Stimulated activated CD4-positive, alpha-beta T cell treated with anti-CD3 and anti-CD28 coated beads, Interleukin-1b, Interleukin-23, amount 100 ng/mL, for 1 hour (primary cell): Measurements from ENCODE around the gene PEAK1.

Experiments
- DNase-seq, 2 donors: peaks; one replicate each; pipeline ENCODE4 v3.0.0-alpha.2; 2020; ENCODE audit warnings: low read depth in 2 of 2

PEAK1 gene

GRCh38 chr15:77097248-77097721 is 322.6 kb downstream of the PEAK1 start:
- no peak for DNase-seq

DNA sequence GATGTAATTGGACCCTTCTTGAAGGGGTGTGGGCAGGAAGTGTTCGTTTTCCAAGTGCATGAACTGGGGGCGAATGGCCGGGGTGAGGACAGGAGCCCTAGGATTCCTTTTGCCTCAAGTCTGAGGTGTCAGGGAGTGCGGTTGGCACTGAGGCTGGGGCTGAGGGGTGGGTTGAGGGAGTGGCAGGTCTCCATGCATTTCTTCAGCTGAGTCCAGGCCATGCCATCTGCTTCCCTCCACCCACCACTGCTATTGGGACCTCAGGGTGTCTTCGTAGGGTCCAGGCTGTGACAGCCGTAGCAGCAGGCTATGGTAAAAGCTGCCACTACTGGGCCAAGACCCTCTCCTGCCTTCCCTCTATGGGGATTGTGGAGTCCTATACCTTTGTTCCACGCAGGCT is 323.4 kb downstream of the PEAK1 start:
- no peak for DNase-seq

GRCh38 chr15:77096138-77096537 is 323.8 kb downstream of the PEAK1 start:
- no peak for DNase-seq

- no peak for DNase-seq
Observed at GRCh38 chr15:77094397-77095030, 325.4 kb downstream of the PEAK1 start.

GRCh38 chr15:77093436-77093835 is 326.5 kb downstream of the PEAK1 start:
- no peak for DNase-seq

GRCh38 chr15:77091097-77091496 is 328.8 kb downstream of the PEAK1 start:
- no peak for DNase-seq

GRCh38 chr15:77087213-77087612 is 332.7 kb downstream of the PEAK1 start:
- no peak for DNase-seq

DNA sequence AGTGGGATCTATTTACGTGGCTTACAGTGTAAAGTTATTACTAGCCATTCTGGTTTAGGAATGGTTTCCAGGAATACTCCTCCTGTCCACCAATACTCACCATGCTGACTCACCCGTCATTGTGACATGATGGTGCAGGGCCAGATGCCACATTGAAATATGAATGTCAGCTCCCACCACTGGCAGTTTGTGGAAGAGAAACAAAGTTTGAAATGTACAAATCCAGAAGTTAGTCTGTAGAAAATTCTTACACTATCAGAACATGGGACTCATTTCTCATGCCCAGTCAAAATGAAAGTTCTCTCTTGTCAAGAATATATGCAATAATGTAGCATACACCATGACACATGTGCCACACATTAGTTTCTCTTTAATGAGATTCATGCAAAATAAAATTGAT is 334.6 kb downstream of the PEAK1 start:
- no peak for DNase-seq

GRCh38 chr15:77084436-77084835 is 335.5 kb downstream of the PEAK1 start:
- no peak for DNase-seq

GRCh38 chr15:77083381-77084160 is 336.3 kb downstream of the PEAK1 start:
- DNase-seq: peak in 1 of 2 donors; percentile 27

- DNase-seq: no peak
Observed at GRCh38 chr15:77081971-77082370, 337.9 kb downstream of the PEAK1 start.

DNA sequence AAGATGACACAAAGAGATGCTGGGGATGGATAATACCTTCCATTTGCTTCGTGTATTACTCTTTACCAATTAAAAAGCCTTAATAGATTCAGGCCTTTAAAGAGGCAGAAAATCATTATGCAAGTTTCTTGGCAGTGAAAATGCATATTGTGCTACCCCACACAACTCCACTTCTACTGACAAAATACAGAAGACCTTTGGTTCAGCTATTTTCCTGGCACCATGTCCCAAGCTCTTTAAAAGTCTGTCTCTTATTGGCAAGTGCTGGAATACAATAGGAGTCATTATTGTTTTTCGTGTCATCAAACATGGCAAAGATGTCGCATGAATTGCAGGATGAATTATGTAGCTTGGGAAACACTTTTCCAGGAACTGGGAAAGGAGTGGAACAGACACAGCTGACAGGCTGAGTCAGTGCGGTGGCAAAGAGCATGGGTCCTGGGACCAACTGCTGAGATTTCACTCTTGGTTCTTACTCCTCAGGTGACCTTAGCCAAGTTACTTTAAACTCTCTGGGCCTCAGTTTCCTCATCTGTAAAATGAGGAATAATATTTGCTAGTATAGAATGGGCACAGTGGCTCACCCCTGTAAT is 343.5 kb downstream of the PEAK1 start:
- no peak for DNase-seq

- no peak for DNase-seq
Observed at GRCh38 chr15:77075528-77075927, 344.4 kb downstream of the PEAK1 start.

GRCh38 chr15:77074350-77074749 is 345.6 kb downstream of the PEAK1 start:
- DNase-seq: no peak

GRCh38 chr15:77071305-77072223 is 348.3 kb downstream of the PEAK1 start:
- DNase-seq: no peak

- DNase-seq: peak; percentile 81 to 82
Observed at GRCh38 chr15:77070495-77071304, 349.2 kb downstream of the PEAK1 start, which contains the start of gene TSPAN3. Gene TSPAN3 (minus strand): TSS chr15:77071109. CDS start chr15:77070954, 155 bp downstream.

- DNase-seq: no peak
Observed at GRCh38 chr15:77070180-77070494, 349.8 kb downstream of the PEAK1 start.

- DNase-seq: no peak
Observed at GRCh38 chr15:77069521-77070121, 350.3 kb downstream of the PEAK1 start.

GRCh38 chr15:77068633-77069032 is 351.3 kb downstream of the PEAK1 start:
- no peak for DNase-seq

DNA sequence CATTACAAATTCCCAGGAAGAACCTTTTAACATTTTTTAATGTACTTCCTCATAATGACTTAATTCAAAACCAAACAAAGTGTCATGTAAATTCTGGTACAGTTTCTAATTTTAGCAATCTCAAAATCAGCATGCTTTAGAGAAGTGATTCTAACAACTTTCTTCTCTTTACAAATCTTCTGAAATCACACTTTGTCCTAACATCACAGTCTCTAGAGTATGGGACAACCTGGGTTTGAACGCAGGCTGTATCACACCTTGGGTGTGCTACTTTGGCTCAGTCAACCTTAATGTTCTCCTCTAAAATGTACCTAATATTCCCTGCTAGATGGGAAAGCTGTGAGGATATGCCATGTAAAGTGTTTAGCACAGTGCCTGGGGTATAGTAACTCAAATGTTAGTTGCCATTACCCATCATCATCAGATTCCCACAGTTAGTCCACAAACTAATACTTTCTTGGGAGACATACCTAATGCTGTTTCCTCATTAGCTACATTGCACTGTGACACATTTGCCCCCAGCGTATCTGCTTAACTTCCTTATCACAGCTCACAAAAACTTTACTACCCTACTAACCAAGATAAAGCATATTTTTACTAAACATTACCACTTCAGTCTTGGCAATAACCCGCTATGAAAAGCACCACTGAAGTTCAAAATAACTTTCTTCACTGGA is 352.1 kb downstream of the PEAK1 start:
- DNase-seq: no peak
